Kidney epithelial cell (primary cell): ENCODE measurements around the gene HIGD1B. TPM values are rescaled to one million over a fixed set of nuclear protein-coding genes. Genes with fewer than 3 reads are reported as not detected.

Source experiments
- DNase-seq: peaks from one replicate; pipeline ENCODE4 v3.0.0-alpha.2; 2010; ENCODE audit warnings: low read depth
- H3K27me3 ChIP-seq: 2 replicates; pipeline ENCODE4 v1.6.0; 2011; ENCODE audit warnings: low read length; ENCODE audit not compliant: control insufficient read depth, insufficient read depth
- H3K36me3 ChIP-seq: 2 replicates; pipeline ENCODE4 v1.5.1; 2011; ENCODE audit warnings: low read length; ENCODE audit not compliant: control insufficient read depth, insufficient read depth
- H3K4me3 ChIP-seq: 2 replicates; pipeline ENCODE4 v1.5.1; 2011; ENCODE audit warnings: low read depth, mild to moderate bottlenecking, control low read depth, low read length
- CTCF ChIP-seq: IDR thresholded peaks from 2 replicates; pipeline ENCODE4 v1.5.1; 2011; ENCODE audit warnings: mild to moderate bottlenecking, moderate library complexity, low read length, control low read depth, inconsistent platforms; ENCODE audit not compliant: insufficient read depth, poor library complexity, severe bottlenecking
- total RNA-seq: library from RNA; depleted of rRNA; stranded (reverse); fragments of >200 nt; gene quantifications from 2 replicates; pipeline ENCODE4 v1.2.3, GENCODE V29; 2015

Gene HIGD1B
- total RNA-seq, 1 donor from 2014 or later: not detected

- peaks cover 3% of the 10 kb centered on the region for H3K36me3 ChIP-seq
- no peaks in the 10 kb centered on the region for H3K27me3 ChIP-seq
- no peak for DNase-seq
- H3K4me3 ChIP-seq: no peak overlapping the region
- TF ChIP-seq CTCF: no peak
Observed at GRCh38 chr17:44854192-44854591, 6.5 kb downstream of the HIGD1B start.

GRCh38 chr17:44859701-44860100 is 12.0 kb downstream of the HIGD1B start:
- no peak for DNase-seq
- H3K27me3 ChIP-seq: no peaks in the 10 kb centered on the region
- no peak overlapping the region for H3K4me3 ChIP-seq
- TF ChIP-seq CTCF: no peak
- H3K36me3 ChIP-seq: peaks cover 5% of the 10 kb centered on the region

DNA sequence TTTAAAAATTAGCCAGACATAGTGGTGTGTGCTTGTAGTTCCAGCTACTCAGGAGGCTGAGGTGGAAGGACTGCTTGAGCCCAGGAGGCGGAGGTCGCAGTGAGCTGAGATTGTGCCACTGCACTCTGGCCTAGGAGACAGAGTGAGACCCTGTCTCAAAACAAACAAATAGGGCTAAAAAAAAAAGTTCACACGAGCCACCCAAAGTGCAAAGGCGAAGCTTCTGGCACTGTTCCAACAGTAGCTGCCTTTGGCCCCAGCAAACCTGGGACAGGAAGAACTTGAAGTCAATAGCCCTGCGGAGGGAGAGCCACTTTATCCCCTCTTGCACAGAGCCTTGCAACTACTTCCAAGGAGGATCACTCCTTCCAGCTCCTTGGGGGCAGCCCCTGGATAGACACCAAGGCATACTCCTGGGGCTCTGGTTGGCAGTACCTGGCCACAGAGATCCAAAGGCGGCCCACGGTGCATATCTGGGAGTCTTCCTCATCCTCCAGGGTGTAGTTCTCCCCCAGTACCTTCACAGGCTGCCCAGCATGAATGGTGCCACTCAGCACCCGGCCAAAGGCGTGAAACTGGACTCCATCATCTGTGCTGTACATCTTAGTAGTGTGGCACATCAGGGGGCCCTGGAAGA is 14.7 kb downstream of the HIGD1B start:
- Histone ChIP-seq H3K27me3 (no peaks in the 10 kb centered on the region), H3K4me3 (no peak overlapping the region), H3K36me3 (peaks cover 7% of the 10 kb centered on the region)
- TF ChIP-seq CTCF: no peak
- DNase-seq: no peak

- peaks cover 7% of the 10 kb centered on the region for H3K36me3 ChIP-seq
- H3K4me3 ChIP-seq: no peak overlapping the region
- no peaks in the 10 kb centered on the region for H3K27me3 ChIP-seq
- DNase-seq: no peak
- no peak for TF ChIP-seq CTCF
Observed at GRCh38 chr17:44863061-44863918, 15.6 kb downstream of the HIGD1B start.

- no peak for TF ChIP-seq CTCF
- DNase-seq: no peak
- no peaks in the 10 kb centered on the region for H3K27me3 ChIP-seq
- H3K4me3 ChIP-seq: no peak overlapping the region
- H3K36me3 ChIP-seq: peaks cover 7% of the 10 kb centered on the region
Observed at GRCh38 chr17:44864831-44865230, 17.1 kb downstream of the HIGD1B start.
